HG02642 (cell line): ENCODE measurements around the gene SLC27A1.

Experiments used
- ATAC-seq: cut with Tn5 transposase; IDR thresholded peaks from one replicate; pipeline ENCODE4 v1.9.1; 2021; ENCODE audit warnings: mild to moderate bottlenecking; ENCODE audit not compliant: unreplicated experiment, poor library complexity

SLC27A1 gene

GRCh38 chr19:17470068-17470841, at the start of gene SLC27A1:
Gene SLC27A1 (plus strand): TSS chr19:17470524. CDS start chr19:17470541, 17 bp downstream.
- peak; percentile 79 for ATAC-seq

DNA sequence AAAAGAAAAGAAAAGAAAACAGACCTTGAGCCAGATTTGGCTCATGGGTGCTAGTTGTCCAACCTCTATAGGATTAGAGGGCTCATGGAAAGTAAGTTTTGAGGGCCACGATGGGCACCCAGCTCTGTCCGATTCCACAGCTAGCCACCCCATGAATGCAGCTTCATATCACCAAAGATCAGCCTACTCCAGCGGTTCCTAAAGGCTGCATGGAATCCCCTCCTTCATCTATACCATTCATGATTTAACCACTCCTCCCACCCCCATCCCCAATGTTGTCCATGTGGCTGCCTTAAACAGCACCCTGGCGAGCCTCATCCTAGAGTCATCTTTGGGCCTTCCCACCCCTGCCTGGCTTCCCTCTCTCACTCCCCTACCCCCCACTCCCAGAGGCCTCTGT, 48.4 kb upstream of the SLC27A1 start:
- ATAC-seq = no peak

GRCh38 chr19:17423429-17424208, 46.7 kb upstream of the SLC27A1 start:
- ATAC-seq = no peak

DNA sequence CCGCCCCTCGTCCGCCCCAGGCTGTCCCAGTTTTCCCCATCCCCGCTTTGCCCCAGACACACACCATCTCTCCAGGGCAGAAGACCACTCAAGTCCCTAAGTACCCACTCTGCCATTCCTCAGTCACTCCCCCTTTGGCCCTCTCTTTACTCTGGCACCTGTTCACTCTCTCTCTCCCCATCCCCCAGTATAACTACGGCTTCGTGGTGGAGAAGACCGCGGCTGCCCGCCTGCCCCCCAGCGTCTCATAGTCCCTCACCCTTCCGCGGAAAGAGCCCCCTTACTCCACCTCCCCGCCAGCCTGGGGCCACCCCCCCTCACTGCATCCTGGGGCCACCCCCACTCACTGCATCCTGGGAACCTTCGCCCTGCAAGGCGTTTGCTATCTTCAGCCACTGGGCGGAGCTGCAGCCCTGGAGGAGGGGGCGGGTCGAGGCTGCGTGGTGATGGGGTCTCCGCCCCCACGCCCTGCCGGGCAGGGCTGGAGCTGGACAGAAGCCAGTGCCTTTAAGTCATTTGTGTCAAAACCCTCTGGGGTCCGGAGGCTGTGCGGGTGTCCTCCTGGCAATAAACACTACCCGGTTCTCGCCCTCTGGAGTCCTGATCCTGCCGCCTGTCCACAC, 45.5 kb upstream of the SLC27A1 start:
- ATAC-seq = no peak

DNA sequence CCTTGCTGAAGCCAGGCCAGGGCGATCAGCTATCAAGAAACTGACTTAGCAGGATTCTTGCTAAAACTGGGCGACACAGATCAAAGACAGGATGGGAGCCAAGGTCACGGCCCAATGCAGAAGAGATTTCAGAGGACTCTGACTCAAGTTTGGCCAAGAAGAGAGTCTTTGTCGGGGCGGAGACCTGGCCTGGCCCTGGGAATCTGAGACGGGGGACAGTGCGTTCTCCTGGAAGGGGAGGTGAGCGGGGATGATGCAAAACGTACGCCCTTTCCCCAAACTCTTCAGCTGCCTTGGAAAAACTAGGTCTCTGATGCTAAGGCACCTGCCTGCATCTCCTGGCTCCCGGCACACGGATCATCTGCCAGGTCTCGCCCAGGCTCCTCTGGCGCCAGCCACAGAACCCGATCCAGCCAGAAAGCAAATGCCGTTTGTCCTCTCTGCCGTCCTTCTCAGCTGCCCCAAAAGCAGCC, 40.6 kb upstream of the SLC27A1 start:
- ATAC-seq = no peak

GRCh38 chr19:17431417-17431816, 38.9 kb upstream of the SLC27A1 start:
- ATAC-seq = no peak

DNA sequence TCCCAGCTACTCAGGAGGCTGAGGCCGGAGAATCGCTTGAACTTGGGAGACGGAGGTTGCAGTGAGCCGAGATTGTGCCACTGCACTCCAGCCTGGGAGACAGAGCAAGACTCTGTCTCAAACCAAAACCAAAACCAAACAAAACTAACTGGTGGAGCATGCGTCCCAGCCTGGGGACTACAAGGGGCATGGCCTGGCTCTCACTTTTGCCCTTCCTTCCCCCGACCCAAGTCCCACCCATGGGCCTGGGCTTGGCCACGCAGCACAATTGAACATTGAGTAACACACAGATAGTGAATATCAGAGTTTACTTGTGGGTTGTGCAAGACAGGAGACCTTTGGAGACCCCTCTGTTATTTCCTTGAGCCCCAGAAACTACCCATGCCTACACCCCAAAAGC, 35.1 kb upstream of the SLC27A1 start:
- ATAC-seq = no peak

DNA sequence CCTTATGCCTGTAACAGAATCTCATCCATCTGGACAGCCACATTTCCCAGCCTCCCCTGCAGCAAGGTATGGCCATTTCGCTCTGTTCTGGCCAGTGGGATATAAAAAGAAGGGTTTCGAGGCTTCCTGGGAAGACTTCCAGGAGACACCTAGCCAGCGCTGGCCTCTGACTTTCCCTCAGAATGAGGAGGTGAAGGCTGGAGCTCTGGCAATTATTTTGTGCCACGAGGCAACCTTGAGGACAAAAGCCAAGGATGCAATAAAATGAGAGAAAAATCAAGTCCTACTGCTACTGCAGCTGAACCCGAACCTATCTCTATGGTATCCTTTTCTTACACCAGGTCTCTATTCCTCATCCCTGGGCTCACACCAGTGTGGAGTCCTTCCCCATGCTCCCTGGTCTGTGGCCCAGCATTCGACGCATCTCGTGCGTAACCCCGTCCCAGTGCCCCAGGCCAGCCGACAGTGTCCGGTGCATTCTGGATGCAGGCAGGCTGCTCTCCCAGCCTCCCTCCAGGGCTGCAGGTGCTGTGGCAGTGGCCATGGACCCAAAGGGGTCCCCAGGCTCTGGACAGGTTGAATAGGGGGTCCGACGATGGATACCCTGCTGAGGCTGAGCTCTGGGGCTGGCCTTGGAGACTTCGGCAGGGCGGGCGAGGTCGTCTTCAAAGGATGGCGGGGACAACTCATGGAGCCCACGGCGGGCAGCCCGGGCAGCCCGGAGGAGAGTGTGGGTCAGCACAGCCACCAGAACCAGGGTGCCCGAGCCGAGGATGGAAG, 34.0 kb upstream of the SLC27A1 start:
- no peak for ATAC-seq

- no peak for ATAC-seq
Measured at GRCh38 chr19:17436874-17437267, 33.5 kb upstream of the SLC27A1 start.

GRCh38 chr19:17441241-17442021, 28.9 kb upstream of the SLC27A1 start:
- ATAC-seq = no peak

DNA sequence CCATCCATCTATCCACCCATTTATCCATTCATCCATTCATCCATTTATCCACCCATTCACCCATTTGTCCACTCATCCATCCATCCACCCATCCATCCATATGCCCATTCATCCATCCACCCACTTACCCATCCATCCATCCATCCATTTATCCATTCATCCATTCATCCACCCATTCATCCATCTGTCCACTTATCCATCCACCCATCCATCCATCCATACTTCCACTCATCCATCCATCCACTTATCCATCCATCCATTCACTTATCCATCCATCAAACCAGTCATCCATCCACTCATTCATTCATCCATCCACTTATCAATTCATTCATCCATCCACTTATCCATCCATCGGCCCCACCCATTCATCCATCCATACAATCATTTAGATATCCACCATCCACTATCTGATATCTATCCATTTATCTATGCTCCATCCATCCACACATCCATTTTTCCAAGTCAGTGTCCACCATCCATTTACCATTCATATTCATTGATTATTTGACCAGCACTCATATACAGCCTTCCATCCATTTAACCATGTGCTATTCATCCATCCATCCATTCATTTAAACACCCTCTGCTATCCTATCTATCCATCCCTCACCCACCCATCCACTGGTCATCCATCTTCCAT, 24.7 kb upstream of the SLC27A1 start:
- no peak for ATAC-seq

DNA sequence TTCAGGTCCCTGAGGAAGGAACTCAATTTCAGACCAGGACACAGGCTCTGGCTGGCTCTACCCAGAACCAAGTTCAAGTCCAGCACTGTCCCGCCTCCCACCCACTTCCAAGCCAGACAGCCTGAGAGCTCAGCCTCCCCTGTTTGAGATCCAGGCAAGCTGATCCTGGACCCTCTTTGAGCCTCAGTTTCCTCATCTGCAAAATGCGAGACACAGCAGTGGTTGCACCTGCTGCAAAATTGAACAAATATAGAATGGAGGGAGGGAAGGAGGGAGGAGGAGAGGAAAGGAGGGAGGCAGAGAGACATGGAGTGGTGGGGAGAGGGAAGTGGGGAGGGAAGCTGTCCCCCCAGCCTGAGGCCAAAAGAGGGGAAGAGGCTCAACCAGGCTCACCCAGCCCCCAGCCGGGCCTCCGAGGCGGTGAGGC, 22.6 kb upstream of the SLC27A1 start:
- ATAC-seq = no peak

- ATAC-seq = no peak
Measured at GRCh38 chr19:17448131-17448967, 22.0 kb upstream of the SLC27A1 start, which contains the start of gene TMEM221. Gene TMEM221 (minus strand): TSS chr19:17448668. CDS start chr19:17448462, 206 bp downstream.

GRCh38 chr19:17450264-17451075, 19.9 kb upstream of the SLC27A1 start:
- no peak for ATAC-seq

GRCh38 chr19:17451820-17452219, 18.5 kb upstream of the SLC27A1 start:
- ATAC-seq = no peak

GRCh38 chr19:17454576-17455071, 15.7 kb upstream of the SLC27A1 start:
- ATAC-seq = no peak
